AG09309 (cell line): ENCODE measurements around the gene CCR2.

Experiments used
- DNase-seq: peaks from one replicate; pipeline ENCODE4 v3.0.0-alpha.2; 2010; ENCODE audit warnings: low read depth
- H3K4me3 ChIP-seq: 2 replicates; pipeline ENCODE4 v1.5.1; 2011; ENCODE audit warnings: mild to moderate bottlenecking, low read depth, low read length, moderate library complexity; ENCODE audit not compliant: control insufficient read depth
- TF ChIP-seq, protein P1 (sequence below): IDR thresholded peaks from 2 replicates; pipeline ENCODE4 v1.5.1; 2011; ENCODE audit warnings: mild to moderate bottlenecking, low read depth, low read length, inconsistent platforms; ENCODE audit not compliant: insufficient read depth, control insufficient read depth; ENCODE audit errors: missing control alignments

The CCR2 gene

DNA sequence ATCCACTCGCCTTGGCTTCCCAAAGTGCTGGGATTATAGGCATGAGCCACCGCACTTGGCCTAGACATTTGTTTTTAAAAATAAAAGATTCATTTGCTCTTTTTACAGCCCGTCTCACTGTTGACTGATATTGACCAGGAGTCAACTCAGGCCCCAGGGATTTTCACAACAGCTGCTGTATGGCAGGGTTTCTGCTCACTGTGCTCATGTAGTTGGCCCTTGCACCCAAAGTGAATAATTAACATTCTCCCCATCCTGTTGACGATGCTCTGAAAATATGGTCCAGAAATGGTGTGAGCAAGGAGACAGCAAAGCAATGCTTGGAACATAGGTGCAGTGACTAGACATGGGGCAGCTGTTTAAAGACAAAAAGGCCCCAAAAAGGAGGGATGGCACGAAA is 13.9 kb downstream of the CCR2 start:
- TF ChIP-seq, protein P1, sequence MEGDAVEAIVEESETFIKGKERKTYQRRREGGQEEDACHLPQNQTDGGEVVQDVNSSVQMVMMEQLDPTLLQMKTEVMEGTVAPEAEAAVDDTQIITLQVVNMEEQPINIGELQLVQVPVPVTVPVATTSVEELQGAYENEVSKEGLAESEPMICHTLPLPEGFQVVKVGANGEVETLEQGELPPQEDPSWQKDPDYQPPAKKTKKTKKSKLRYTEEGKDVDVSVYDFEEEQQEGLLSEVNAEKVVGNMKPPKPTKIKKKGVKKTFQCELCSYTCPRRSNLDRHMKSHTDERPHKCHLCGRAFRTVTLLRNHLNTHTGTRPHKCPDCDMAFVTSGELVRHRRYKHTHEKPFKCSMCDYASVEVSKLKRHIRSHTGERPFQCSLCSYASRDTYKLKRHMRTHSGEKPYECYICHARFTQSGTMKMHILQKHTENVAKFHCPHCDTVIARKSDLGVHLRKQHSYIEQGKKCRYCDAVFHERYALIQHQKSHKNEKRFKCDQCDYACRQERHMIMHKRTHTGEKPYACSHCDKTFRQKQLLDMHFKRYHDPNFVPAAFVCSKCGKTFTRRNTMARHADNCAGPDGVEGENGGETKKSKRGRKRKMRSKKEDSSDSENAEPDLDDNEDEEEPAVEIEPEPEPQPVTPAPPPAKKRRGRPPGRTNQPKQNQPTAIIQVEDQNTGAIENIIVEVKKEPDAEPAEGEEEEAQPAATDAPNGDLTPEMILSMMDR, result no peak
- DNase-seq, result no peak
- no peak overlapping the region for H3K4me3 ChIP-seq

DNA sequence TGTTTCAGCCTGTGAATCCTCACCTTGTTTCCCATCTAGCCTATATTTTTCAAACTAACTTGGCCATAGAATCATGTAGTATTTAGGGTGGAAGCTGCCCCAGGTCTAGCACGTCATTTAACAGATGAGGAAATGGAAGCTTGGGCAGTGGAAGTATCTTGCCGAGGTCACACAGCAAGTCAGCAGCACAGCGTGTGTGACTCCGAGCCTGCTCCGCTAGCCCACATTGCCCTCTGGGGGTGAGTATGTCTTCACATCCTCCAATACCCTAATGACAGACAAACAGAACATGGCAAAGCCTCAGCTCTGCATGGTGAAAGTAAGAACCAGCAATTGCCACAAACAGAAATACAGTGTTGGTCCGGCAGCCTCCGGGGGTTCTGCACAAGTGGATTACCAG is 14.7 kb downstream of the CCR2 start:
- no peak for DNase-seq
- H3K4me3 ChIP-seq, result no peak overlapping the region
- TF ChIP-seq, protein P1, result no peak

DNA sequence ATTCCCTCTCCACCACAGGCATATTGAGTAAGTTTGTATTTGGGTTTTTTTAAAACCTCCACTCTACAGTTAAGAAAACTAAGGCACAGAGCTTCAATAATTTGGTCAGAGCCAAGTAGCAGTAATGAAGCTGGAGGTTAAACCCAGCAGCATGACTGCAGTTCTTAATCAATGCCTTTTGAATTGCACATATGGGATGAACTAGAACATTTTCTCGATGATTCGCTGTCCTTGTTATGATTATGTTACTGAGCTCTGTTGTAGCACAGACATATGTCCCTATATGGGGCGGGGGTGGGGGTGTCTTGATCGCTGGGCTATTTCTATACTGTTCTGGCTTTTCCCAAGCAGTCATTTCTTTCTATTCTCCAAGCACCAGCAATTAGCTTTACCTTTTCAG is 15.2 kb downstream of the CCR2 start:
- DNase-seq, result no peak
- TF ChIP-seq, protein P1, result no peak
- no peak overlapping the region for H3K4me3 ChIP-seq

DNA sequence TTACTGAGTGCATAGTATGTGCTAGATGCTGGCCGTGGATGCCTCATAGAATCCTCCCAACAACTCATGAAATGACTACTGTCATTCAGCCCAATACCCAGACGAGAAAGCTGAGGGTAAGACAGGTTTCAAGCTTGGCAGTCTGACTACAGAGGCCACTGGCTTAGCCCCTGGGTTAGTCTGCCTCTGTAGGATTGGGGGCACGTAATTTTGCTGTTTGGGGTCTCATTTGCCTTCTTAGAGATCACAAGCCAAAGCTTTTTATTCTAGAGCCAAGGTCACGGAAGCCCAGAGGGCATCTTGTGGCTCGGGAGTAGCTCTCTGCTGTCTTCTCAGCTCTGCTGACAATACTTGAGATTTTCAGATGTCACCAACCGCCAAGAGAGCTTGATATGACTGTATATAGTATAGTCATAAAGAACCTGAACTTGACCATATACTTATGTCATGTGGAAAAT is 15.8 kb downstream of the CCR2 start:
- no peak overlapping the region for H3K4me3 ChIP-seq
- no peak for DNase-seq
- TF ChIP-seq, protein P1, result no peak

DNA sequence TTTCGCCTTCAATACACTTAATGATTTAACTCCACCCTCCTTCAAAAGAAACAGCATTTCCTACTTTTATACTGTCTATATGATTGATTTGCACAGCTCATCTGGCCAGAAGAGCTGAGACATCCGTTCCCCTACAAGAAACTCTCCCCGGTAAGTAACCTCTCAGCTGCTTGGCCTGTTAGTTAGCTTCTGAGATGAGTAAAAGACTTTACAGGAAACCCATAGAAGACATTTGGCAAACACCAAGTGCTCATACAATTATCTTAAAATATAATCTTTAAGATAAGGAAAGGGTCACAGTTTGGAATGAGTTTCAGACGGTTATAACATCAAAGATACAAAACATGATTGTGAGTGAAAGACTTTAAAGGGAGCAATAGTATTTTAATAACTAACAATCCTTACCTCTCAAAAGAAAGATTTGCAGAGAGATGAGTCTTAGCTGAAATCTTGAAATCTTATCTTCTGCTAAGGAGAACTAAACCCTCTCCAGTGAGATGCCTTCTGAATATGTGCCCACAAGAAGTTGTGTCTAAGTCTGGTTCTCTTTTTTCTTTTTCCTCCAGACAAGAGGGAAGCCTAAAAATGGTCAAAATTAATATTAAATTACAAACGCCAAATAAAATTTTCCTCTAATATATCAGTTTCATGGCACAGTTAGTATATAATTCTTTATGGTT is 17.1 kb downstream of the CCR2 start, which contains the start of gene CCR5:
CCR5 (plus strand) TSS at position 108 of the 680 bp plus-strand sequence. CDS start 1,957 bp downstream, outside the sequence.
- no peak within 1 kb of the TSS for H3K4me3 ChIP-seq
- TF ChIP-seq, protein P1, result no peak
- DNase-seq, result no peak

DNA sequence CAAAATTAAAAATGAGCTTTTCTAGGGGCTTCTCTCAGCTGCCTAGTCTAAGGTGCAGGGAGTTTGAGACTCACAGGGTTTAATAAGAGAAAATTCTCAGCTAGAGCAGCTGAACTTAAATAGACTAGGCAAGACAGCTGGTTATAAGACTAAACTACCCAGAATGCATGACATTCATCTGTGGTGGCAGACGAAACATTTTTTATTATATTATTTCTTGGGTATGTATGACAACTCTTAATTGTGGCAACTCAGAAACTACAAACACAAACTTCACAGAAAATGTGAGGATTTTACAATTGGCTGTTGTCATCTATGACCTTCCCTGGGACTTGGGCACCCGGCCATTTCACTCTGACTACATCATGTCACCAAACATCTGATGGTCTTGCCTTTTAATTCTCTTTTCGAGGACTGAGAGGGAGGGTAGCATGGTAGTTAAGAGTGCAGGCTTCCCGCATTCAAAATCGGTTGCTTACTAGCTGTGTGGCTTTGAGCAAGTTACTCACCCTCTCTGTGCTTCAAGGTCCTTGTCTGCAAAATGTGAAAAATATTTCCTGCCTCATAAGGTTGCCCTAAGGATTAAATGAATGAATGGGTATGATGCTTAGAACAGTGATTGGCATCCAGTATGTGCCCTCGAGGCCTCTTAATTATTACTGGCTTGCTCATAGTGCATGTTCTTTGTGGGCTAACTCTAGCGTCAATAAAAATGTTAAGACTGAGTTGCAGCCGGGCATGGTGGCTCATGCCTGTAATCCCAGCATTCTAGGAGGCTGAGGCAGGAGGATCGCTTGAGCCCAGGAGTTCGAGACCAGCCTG is 17.8 kb downstream of the CCR2 start:
- H3K4me3 ChIP-seq, result no peak overlapping the region
- TF ChIP-seq, protein P1, result no peak
- DNase-seq, result no peak
